IMR-90 (cell line): ENCODE measurements around the gene SLC38A5.

Experiments used
- BHLHE40 ChIP-seq: fragments of 150-350 bp; IDR thresholded peaks from 2 replicates; pipeline ENCODE4 v1.6.1; 2016; ENCODE audit warnings: mild to moderate bottlenecking, low read depth, low read length
- CEBPB ChIP-seq: IDR thresholded peaks from 2 replicates; pipeline ENCODE4 v1.6.1; 2012; ENCODE audit warnings: low read depth, low read length, improper control_type of control experiment
- CHD1 ChIP-seq: IDR thresholded peaks from 2 replicates; pipeline ENCODE4 v1.6.1; 2012; ENCODE audit warnings: low read depth, low read length, improper control_type of control experiment
- CTCF ChIP-seq: conservative IDR thresholded peaks from 2 replicates; pipeline ENCODE4 v1.5.1; 2012; ENCODE audit warnings: mild to moderate bottlenecking, low read depth, low read length, improper control_type of control experiment
- FOS ChIP-seq: fragments of 150-350 bp; IDR thresholded peaks from 2 replicates; pipeline ENCODE4 v1.6.1; 2016; ENCODE audit warnings: low read depth, low read length
- MAFK ChIP-seq: IDR thresholded peaks from 2 replicates; pipeline ENCODE4 v1.6.1; 2012; ENCODE audit warnings: low read depth, low read length, improper control_type of control experiment
- NFE2L2 ChIP-seq: fragments of 150-350 bp; IDR thresholded peaks from 2 replicates; pipeline ENCODE4 v1.6.1; 2016; ENCODE audit warnings: low read depth, mild to moderate bottlenecking, low read length
- POLR2A ChIP-seq: IDR thresholded peaks from 2 replicates; pipeline ENCODE4 v1.6.1; 2012; ENCODE audit warnings: mild to moderate bottlenecking, low read depth, low read length
- RAD21 ChIP-seq: IDR thresholded peaks from 2 replicates; pipeline ENCODE4 v1.6.1; 2012; ENCODE audit warnings: low read length, improper control_type of control experiment
- RCOR1 ChIP-seq: IDR thresholded peaks from 2 replicates; pipeline ENCODE4 v1.6.1; 2012; ENCODE audit warnings: mild to moderate bottlenecking, low read length, improper control_type of control experiment; ENCODE audit not compliant: insufficient replicate concordance
- RFX5 ChIP-seq: IDR thresholded peaks from 2 replicates; pipeline ENCODE4 v1.8.0; 2012; ENCODE audit warnings: low read depth, mild to moderate bottlenecking, low read length, moderate library complexity
- SMC3 ChIP-seq: fragments of 150-350 bp; IDR thresholded peaks from 2 replicates; pipeline ENCODE4 v1.6.1; 2016; ENCODE audit warnings: low read depth, mild to moderate bottlenecking, antibody characterized with exemption, low read length, moderate library complexity
- TF ChIP-seq, protein P1 (sequence below): fragments of 150-350 bp; IDR thresholded peaks from 2 replicates; pipeline ENCODE4 v1.6.1; 2017; ENCODE audit warnings: mild to moderate bottlenecking, antibody characterized with exemption, low read length, low read depth
- TF ChIP-seq, protein P2 (sequence below): fragments of 150-350 bp; IDR thresholded peaks from 2 replicates; pipeline ENCODE4 v1.6.1; 2016; ENCODE audit warnings: low read depth, mild to moderate bottlenecking, low read length, moderate library complexity, borderline replicate concordance

DNA sequence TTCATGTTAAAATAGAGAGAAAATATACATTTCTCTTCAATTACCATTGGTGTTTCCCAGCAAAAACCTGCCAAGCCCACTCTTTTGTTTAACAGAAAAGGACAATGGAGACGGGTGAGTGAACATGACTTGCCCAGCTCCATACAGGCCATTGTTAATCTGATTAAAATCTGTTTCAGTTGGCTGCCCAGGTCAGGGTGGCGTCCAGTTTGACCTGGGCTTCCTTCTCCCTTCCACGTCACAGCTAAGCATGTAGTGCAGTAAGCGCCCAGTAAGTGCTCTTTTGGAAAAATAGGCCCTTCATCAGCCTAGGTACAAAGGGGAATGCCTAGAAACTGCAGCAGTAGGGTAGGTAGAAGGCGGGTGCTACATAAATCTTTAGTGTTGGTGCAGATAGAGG, 37.2 kb upstream of the SLC38A5 start:
- TF ChIP-seq CTCF, result no peak
- TF ChIP-seq POLR2A, result no peak
- TF ChIP-seq MAFK, result no peak
- TF ChIP-seq RCOR1, result no peak
- TF ChIP-seq SMC3, result no peak
- TF ChIP-seq RFX5, result no peak
- TF ChIP-seq FOS, result no peak
- no peak for TF ChIP-seq BHLHE40
- TF ChIP-seq CEBPB, result no peak
- TF ChIP-seq CHD1, result no peak
- no peak for TF ChIP-seq RAD21
- no peak for TF ChIP-seq NFE2L2
- TF ChIP-seq, protein P1, sequence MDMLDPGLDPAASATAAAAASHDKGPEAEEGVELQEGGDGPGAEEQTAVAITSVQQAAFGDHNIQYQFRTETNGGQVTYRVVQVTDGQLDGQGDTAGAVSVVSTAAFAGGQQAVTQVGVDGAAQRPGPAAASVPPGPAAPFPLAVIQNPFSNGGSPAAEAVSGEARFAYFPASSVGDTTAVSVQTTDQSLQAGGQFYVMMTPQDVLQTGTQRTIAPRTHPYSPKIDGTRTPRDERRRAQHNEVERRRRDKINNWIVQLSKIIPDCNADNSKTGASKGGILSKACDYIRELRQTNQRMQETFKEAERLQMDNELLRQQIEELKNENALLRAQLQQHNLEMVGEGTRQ, result no peak
- TF ChIP-seq, protein P2, sequence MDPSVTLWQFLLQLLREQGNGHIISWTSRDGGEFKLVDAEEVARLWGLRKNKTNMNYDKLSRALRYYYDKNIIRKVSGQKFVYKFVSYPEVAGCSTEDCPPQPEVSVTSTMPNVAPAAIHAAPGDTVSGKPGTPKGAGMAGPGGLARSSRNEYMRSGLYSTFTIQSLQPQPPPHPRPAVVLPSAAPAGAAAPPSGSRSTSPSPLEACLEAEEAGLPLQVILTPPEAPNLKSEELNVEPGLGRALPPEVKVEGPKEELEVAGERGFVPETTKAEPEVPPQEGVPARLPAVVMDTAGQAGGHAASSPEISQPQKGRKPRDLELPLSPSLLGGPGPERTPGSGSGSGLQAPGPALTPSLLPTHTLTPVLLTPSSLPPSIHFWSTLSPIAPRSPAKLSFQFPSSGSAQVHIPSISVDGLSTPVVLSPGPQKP, result no peak
